HT1080 (cell line): Measurements from ENCODE around the gene ELMO1. TPM values are rescaled to one million over a fixed set of nuclear protein-coding genes. Genes with fewer than 3 reads are reported as not detected.
A peak's percentile ranks its signal among the peaks of the same experiment; 100 is the strongest.

ENCODE experiments used
- DNase-seq: peaks from one replicate; pipeline ENCODE4 v3.0.0-alpha.2; 2015; ENCODE audit warnings: low read depth
- total RNA-seq: library from RNA; depleted of rRNA; stranded (reverse); fragments of >200 nt; shearing (Covaris generic); gene quantifications from 2 replicates; pipeline ENCODE4 v1.2.3, GENCODE V29; 2014

ELMO1 gene
- total RNA-seq, 1 experiment from 2014 or later: 12.3 TPM

- DNase-seq: no peak
These were observed 96.3 kb downstream of the ELMO1 start for GRCh38 chr7:37352251-37352880.

GRCh38 chr7:37351716-37352115, 96.9 kb downstream of the ELMO1 start:
- DNase-seq: no peak

- DNase-seq: no peak
These were observed 98.6 kb downstream of the ELMO1 start for GRCh38 chr7:37349979-37350590.

GRCh38 chr7:37348982-37349381, 99.7 kb downstream of the ELMO1 start:
- DNase-seq: no peak

- DNase-seq: no peak
These were observed 101.9 kb downstream of the ELMO1 start for GRCh38 chr7:37346761-37347160.

GRCh38 chr7:37344886-37345579, 103.6 kb downstream of the ELMO1 start:
- DNase-seq: no peak

- DNase-seq: peak; percentile 62
These were observed 105.8 kb downstream of the ELMO1 start for GRCh38 chr7:37342688-37343471.

GRCh38 chr7:37342176-37342687, 106.4 kb downstream of the ELMO1 start:
- DNase-seq: peak; percentile 20

GRCh38 chr7:37341033-37341630, 107.5 kb downstream of the ELMO1 start:
- no peak for DNase-seq

GRCh38 chr7:37338966-37339365, 109.7 kb downstream of the ELMO1 start:
- DNase-seq: no peak

- DNase-seq: no peak
These were observed 111.1 kb downstream of the ELMO1 start for GRCh38 chr7:37337522-37337921.

- no peak for DNase-seq
These were observed 112.4 kb downstream of the ELMO1 start for GRCh38 chr7:37336259-37336658.

GRCh38 chr7:37333075-37333474, 115.6 kb downstream of the ELMO1 start:
- peak; percentile 37 for DNase-seq

GRCh38 chr7:37332243-37333016, 116.2 kb downstream of the ELMO1 start:
- DNase-seq: no peak

GRCh38 chr7:37330775-37331174, 117.9 kb downstream of the ELMO1 start:
- DNase-seq: no peak

GRCh38 chr7:37329940-37330339, 118.7 kb downstream of the ELMO1 start:
- no peak for DNase-seq

- DNase-seq: no peak
These were observed 121.4 kb downstream of the ELMO1 start for GRCh38 chr7:37327288-37327687.

GRCh38 chr7:37323966-37324365, 124.7 kb downstream of the ELMO1 start:
- DNase-seq: no peak

GRCh38 chr7:37322831-37323230, 125.8 kb downstream of the ELMO1 start:
- DNase-seq: no peak

GRCh38 chr7:37320848-37321468, 127.7 kb downstream of the ELMO1 start:
- peak; percentile 12 for DNase-seq
